ENCODE data around the gene DTNB.

- TF ChIP-seq CTCF (IDR thresholded peaks at IDR 0.05; ENCODE audit: poor library complexity) (no peak), EZH2 (IDR thresholded peaks at IDR 0.05; ENCODE audit: borderline replicate concordance) (no peak), EZH2phosphoT487 (IDR thresholded peaks at IDR 0.05; ENCODE audit: low read depth, severe bottlenecking, unreplicated experiment) (no peak)
Measured at GRCh38 chr2:25685741-25686140, 12.4 kb upstream of the DTNB start.
